ENCODE measurements around the gene LIPC.

DNA sequence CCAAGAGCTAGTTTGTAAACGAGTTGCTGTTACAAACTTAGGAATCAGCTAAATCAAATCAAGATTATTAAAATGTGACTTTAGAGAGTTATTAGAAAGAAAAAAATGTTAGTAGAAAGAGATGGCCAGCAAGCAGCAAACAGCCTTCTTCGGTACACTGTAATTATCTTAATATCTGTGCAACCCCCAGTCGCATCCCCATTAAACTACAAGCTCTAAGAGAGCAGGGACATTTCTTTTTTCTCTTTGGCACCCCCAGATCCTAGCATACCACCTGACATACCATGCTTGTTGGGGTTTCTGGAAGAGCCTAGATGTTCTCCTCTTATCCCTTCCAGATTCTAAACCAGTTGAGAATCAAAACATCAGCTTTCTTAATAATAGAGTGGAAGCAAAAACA is 45.1 kb upstream of the LIPC start:
- TF ChIP-seq EZH2 (IDR thresholded peaks at IDR 0.05; ENCODE audit: borderline replicate concordance, low read depth, low read length, severe bottlenecking): no peak
- TF ChIP-seq, protein P1, sequence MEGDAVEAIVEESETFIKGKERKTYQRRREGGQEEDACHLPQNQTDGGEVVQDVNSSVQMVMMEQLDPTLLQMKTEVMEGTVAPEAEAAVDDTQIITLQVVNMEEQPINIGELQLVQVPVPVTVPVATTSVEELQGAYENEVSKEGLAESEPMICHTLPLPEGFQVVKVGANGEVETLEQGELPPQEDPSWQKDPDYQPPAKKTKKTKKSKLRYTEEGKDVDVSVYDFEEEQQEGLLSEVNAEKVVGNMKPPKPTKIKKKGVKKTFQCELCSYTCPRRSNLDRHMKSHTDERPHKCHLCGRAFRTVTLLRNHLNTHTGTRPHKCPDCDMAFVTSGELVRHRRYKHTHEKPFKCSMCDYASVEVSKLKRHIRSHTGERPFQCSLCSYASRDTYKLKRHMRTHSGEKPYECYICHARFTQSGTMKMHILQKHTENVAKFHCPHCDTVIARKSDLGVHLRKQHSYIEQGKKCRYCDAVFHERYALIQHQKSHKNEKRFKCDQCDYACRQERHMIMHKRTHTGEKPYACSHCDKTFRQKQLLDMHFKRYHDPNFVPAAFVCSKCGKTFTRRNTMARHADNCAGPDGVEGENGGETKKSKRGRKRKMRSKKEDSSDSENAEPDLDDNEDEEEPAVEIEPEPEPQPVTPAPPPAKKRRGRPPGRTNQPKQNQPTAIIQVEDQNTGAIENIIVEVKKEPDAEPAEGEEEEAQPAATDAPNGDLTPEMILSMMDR (IDR thresholded peaks at IDR 0.05; ENCODE audit: borderline replicate concordance, extremely low read depth, low read length, poor library complexity, severe bottlenecking): no peak

Data from DND-41 (cell line).